NCI-H510A (cell line): ENCODE measurements around the gene DPP10.

Source experiments
- DNase-seq: peaks from one replicate; lab custom pipeline; 2025; lab: John Stamatoyannopoulos, UW

The DPP10 gene

GRCh38 chr2:115739574-115739973 lies 1297.1 kb downstream of the DPP10 start:
- no peak for DNase-seq

GRCh38 chr2:115746151-115746550 lies 1303.7 kb downstream of the DPP10 start:
- no peak for DNase-seq

GRCh38 chr2:115757286-115757685 lies 1314.8 kb downstream of the DPP10 start:
- no peak for DNase-seq

- DNase-seq = no peak
Observed at GRCh38 chr2:115763601-115764000, 1321.2 kb downstream of the DPP10 start.

- no peak for DNase-seq
Observed at GRCh38 chr2:115771516-115771915, 1329.1 kb downstream of the DPP10 start.

- DNase-seq = no peak
Observed at GRCh38 chr2:115774361-115774760, 1331.9 kb downstream of the DPP10 start.

- no peak for DNase-seq
Observed at GRCh38 chr2:115779085-115779632, 1336.7 kb downstream of the DPP10 start.

GRCh38 chr2:115782286-115782685 lies 1339.8 kb downstream of the DPP10 start:
- DNase-seq = no peak

GRCh38 chr2:115796078-115796477 lies 1353.6 kb downstream of the DPP10 start:
- no peak for DNase-seq

GRCh38 chr2:115807276-115807675 lies 1364.8 kb downstream of the DPP10 start:
- DNase-seq = no peak

GRCh38 chr2:115825912-115826311 lies 1383.5 kb downstream of the DPP10 start:
- DNase-seq = no peak

GRCh38 chr2:115833196-115833595 lies 1390.8 kb downstream of the DPP10 start:
- no peak for DNase-seq

GRCh38 chr2:115838539-115838938 lies 1396.1 kb downstream of the DPP10 start:
- DNase-seq = no peak

- no peak for DNase-seq
Observed at GRCh38 chr2:115842306-115842705, 1399.9 kb downstream of the DPP10 start.

- DNase-seq = no peak
Observed at GRCh38 chr2:115848192-115848591, 1405.8 kb downstream of the DPP10 start.

GRCh38 chr2:115867024-115867423 lies 1424.6 kb downstream of the DPP10 start:
- no peak for DNase-seq

GRCh38 chr2:115874427-115874826 lies 1432.0 kb downstream of the DPP10 start:
- no peak for DNase-seq

- no peak for DNase-seq
Observed at GRCh38 chr2:115880558-115880957, 1438.1 kb downstream of the DPP10 start.

GRCh38 chr2:115887209-115887776 lies 1444.9 kb downstream of the DPP10 start:
- DNase-seq = no peak
